Neutrophil (primary cell): ENCODE results near the gene CYP3A5.

ENCODE experiments used
- H3K27ac ChIP-seq: fragments of 200-600 bp; sonication (generic); 2 replicates; pipeline ENCODE4 v1.5.1; 2016; ENCODE audit warnings: mild to moderate bottlenecking, moderate library complexity
- H3K27me3 ChIP-seq: fragments of 200-600 bp; sonication (generic); 2 replicates; pipeline ENCODE4 v1.6.0; 2016; ENCODE audit warnings: mild to moderate bottlenecking
- H3K36me3 ChIP-seq: fragments of 200-600 bp; sonication (generic); 2 replicates; pipeline ENCODE4 v1.5.1; 2017
- H3K4me1 ChIP-seq, 2 experiments: fragments of 200-600 bp in 1 of 2; sonication (generic) in 1 of 2; 1 replicate in 1 of 2; 2 replicates in 1 of 2; pipeline versions ENCODE4 v1.5.1 to v1.6.1; 2013 to 2016; ENCODE audit warnings: low read depth in 1 of 2, low read length in 1 of 2, mild to moderate bottlenecking in 1 of 2, moderate library complexity in 1 of 2; ENCODE audit not compliant: control insufficient read depth in 1 of 2, insufficient read depth in 1 of 2
- H3K4me3 ChIP-seq, 2 experiments: fragments of 200-600 bp in 1 of 2; sonication (generic) in 1 of 2; 1 replicate in 1 of 2; 2 replicates in 1 of 2; pipeline ENCODE4 v1.5.1; 2013 to 2016; ENCODE audit warnings: low read depth in 1 of 2, low read length in 1 of 2, mild to moderate bottlenecking in 1 of 2, moderate library complexity in 1 of 2
- H3K9me3 ChIP-seq: fragments of 200-600 bp; sonication (generic); 2 replicates; pipeline ENCODE4 v1.5.1; 2016
- CTCF ChIP-seq: fragments of 200-600 bp; sonication (generic); IDR thresholded peaks from 2 replicates; pipeline ENCODE4 v1.5.1; 2016; ENCODE audit warnings: antibody characterized with exemption

The CYP3A5 gene

GRCh38 chr7:99672573-99672972, 7.2 kb downstream of the CYP3A5 start:
- Histone ChIP-seq H3K4me1 (peaks cover 9 to 10% of the 10 kb centered on the region in 2 experiments), H3K9me3 (no peaks in the 10 kb centered on the region), H3K27me3 (no peaks in the 10 kb centered on the region), H3K36me3 (no peaks in the 10 kb centered on the region), H3K4me3 (no peak overlapping the region), H3K27ac (no peak overlapping the region)
- TF ChIP-seq CTCF, result no peak

DNA sequence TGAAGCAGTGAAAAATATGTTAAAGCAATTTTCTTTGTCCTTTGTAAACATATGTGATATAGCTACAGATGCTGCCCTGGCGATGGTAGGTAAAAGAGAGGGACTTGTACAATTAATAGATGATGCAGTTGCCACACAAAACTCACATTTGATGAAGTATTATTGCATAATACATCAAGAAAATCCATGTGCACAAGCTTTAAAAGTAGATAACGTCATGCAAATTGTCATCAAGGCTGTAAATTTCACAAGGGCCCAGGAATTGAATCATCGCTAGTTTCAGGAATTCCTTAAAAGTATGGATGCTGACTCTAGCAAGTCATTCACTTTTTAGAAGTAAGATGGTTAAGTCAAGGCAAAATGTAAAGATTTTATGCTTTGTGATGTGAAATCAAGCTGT, 10.0 kb downstream of the CYP3A5 start:
- no peaks in the 10 kb centered on the region for H3K36me3 ChIP-seq

DNA sequence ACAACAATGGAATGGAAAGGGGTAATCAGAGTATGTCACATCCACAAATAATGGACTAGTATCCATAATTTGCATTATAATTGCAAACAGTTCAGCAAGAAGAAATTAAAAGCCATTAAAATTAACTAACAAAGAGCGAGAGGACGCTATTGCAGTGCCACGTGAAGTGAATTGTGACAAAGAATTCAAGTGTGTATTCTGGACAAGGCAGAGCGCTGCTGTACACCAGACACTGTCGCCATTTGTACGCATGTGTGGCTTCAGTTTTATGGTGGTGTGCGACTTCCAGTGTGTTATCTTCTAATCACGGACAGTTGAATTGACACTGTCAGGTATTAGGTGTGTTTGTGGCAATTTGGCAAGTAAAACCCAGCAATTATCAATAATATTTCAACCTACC, 11.3 kb downstream of the CYP3A5 start:
- no peak for TF ChIP-seq CTCF
- H3K36me3 ChIP-seq, result no peaks in the 10 kb centered on the region
- no peak overlapping the region for H3K27ac ChIP-seq
- H3K9me3 ChIP-seq, result no peaks in the 10 kb centered on the region
- no peak overlapping the region for H3K4me3 ChIP-seq
- no peaks in the 10 kb centered on the region for H3K27me3 ChIP-seq
- H3K4me1 ChIP-seq, result peaks cover 5 to 10% of the 10 kb centered on the region in 2 experiments

More for the DNA sequence above, 10.0 kb downstream of the CYP3A5 start:
- H3K27ac ChIP-seq, result no peak overlapping the region
- no peak overlapping the region for H3K4me3 ChIP-seq
- peaks cover 9 to 10% of the 10 kb centered on the region in 2 experiments for H3K4me1 ChIP-seq
- H3K27me3 ChIP-seq, result no peaks in the 10 kb centered on the region
- no peak for TF ChIP-seq CTCF
- no peaks in the 10 kb centered on the region for H3K9me3 ChIP-seq

GRCh38 chr7:99667179-99667578, 12.6 kb downstream of the CYP3A5 start:
- H3K36me3 ChIP-seq, result no peaks in the 10 kb centered on the region
- no peak for TF ChIP-seq CTCF
- H3K4me3 ChIP-seq, result no peak overlapping the region
- no peak overlapping the region for H3K27ac ChIP-seq
- H3K4me1 ChIP-seq, result peaks cover 0 to 2% of the 10 kb centered on the region in 2 experiments
- H3K9me3 ChIP-seq, result no peaks in the 10 kb centered on the region
- no peaks in the 10 kb centered on the region for H3K27me3 ChIP-seq

DNA sequence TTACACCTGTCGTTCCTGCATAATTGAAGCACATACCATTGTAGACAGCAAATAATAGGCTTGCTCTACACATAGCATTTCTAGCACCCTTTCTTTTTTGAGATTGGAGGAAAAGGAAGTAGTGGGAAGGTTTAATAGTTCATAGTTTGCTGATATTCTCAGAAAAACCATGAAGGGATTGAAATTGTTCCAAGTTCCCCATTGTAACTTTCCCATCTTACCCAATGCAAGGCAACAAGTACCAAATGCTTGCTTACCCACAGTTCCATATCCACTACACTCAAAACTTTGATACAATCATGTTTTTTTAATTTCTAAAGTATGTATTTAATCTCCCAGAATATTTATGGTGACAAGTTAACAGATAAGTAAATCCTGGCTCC, 13.8 kb downstream of the CYP3A5 start:
- Histone ChIP-seq H3K9me3 (no peaks in the 10 kb centered on the region), H3K36me3 (no peaks in the 10 kb centered on the region), H3K4me3 (no peak overlapping the region), H3K27me3 (no peaks in the 10 kb centered on the region), H3K27ac (no peak overlapping the region), H3K4me1 (no peaks in the 10 kb centered on the region)
- no peak for TF ChIP-seq CTCF
